Sigmoid colon (tissue), 7 donors: Measurements from ENCODE around the gene SLC6A19. TPM values are rescaled to one million over a fixed set of nuclear protein-coding genes. Genes with fewer than 3 reads are reported as not detected.

Experiments used
- DNase-seq: peaks from one replicate; pipeline ENCODE4 v3.0.0-alpha.2; 2019
- H3K27ac ChIP-seq, 4 donors: fragments of 200-600 bp; sonication (generic); one replicate each; pipeline ENCODE4 v1.5.1; 2016 to 2019; ENCODE audit warnings: mild to moderate bottlenecking in 1 of 4
- H3K27me3 ChIP-seq, 3 donors: fragments of 200-600 bp; sonication (generic); one replicate each; pipeline ENCODE4 v1.5.1; 2019; ENCODE audit warnings: mild to moderate bottlenecking in 1 of 3
- H3K36me3 ChIP-seq, 4 donors: fragments of 200-600 bp; sonication (generic); one replicate each; pipeline ENCODE4 v1.5.1; 2016 to 2019
- H3K4me1 ChIP-seq, 4 donors: fragments of 200-600 bp; sonication (generic); one replicate each; pipeline ENCODE4 v1.5.1; 2017 to 2019
- H3K4me3 ChIP-seq, 4 donors: fragments of 200-600 bp; sonication (generic); one replicate each; pipeline ENCODE4 v1.5.1; 2017 to 2019; ENCODE audit warnings: mild to moderate bottlenecking in 2 of 4, moderate library complexity in 1 of 4
- H3K9me3 ChIP-seq, 4 donors: fragments of 200-600 bp in 3 of 4; sonication (generic) in 3 of 4; one replicate each; pipeline versions ENCODE4 v1.5.1 to v1.6.1; 2013 to 2019
- EP300 ChIP-seq, 4 donors: sonication (generic); formaldehyde crosslinking; IDR thresholded peaks; one replicate each; pipeline ENCODE4 v1.6.1; 2017; ENCODE audit warnings: antibody characterized with exemption in 4 of 4
- POLR2A ChIP-seq, 2 donors: fragments of 450-650 bp; IDR thresholded peaks; one replicate each; pipeline ENCODE4 v1.6.1; 2016; ENCODE audit warnings: antibody characterized with exemption in 2 of 2, mild to moderate bottlenecking in 2 of 2, moderate library complexity in 2 of 2
- POLR2AphosphoS5 ChIP-seq, 4 donors: sonication (generic); formaldehyde crosslinking; IDR thresholded peaks; one replicate each; pipeline ENCODE4 v1.6.1; 2017; ENCODE audit warnings: antibody characterized with exemption in 4 of 4
- WGBS, 2 donors: extraction: QIAGEN DNeasy Blood & Tissue Kit; methylation state at CpG; one replicate each; pipeline ENCODE4 v1.1.7; 2013; 5-methylcytosine and 5-hydroxymethylcytosine counted together
- intact Hi-C: fragments of 100-400 bp; cut with DNase I; formaldehyde crosslinking; loops from one replicate; pipeline ENCODE4 v1.15.1; 2023
- polyA plus RNA-seq, 3 donors: library from polyadenylated mRNA; stranded (reverse); fragments of 200-250 nt; gene quantifications; one replicate each; pipeline ENCODE4 v1.2.3, GENCODE V29; 2013
- total RNA-seq, 4 donors: library from RNA; depleted of rRNA; stranded (reverse); fragments of >200 nt; gene quantifications; one replicate each; pipeline ENCODE4 v1.1.0, GENCODE V29; 2016
- TF ChIP-seq, protein P1 (sequence below), 4 experiments: fragments of 450-650 bp in 3 of 4; fragments of 200-600 bp in 1 of 4; IDR thresholded peaks; one replicate each; pipeline ENCODE4 v1.5.1; 2016 to 2019; ENCODE audit warnings: antibody characterized with exemption in 4 of 4, mild to moderate bottlenecking in 3 of 4, moderate library complexity in 2 of 4
- donor health status: healthy with polysubstance abuse.
- donor health status: Bipolar disorder and iron deficiency.
- donor health status: healthy.

Gene SLC6A19
- total and polyA plus RNA-seq, 7 donors: 0.80 to 6.6 (median 0.92) TPM; not detected in 4

DNA sequence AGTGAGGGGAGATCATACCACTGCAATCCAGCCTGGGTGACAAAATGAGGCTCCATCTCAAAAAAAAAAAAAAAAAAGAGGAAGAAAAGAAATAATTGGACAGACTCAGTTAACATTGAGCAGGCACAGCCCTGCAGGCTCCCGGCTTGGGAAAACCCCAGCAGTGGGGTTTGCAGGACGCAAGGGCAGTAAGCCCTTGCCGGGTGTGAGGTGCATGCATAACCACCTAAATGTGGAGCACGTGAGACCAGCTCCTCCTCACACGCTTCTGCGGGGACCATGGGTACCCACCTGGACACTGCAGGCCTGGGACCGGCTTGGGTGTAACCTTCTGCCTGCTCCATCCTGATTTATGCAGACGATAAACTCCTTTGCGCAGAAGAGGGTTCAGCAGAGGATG lies 19.0 kb downstream of the SLC6A19 start:
- H3K36me3 ChIP-seq: no peaks in the 10 kb centered on the region
- intact Hi-C loops: no loop called here
- peaks cover 0 to 21% (median 11%) of the 10 kb centered on the region in 3 donors for H3K27me3 ChIP-seq
- WGBS, 2 donors: 91 to 92% methylated on average over 9 of the region's 9 CpGs
- H3K9me3 ChIP-seq: no peaks in the 10 kb centered on the region
- TF ChIP-seq POLR2A (IDR thresholded peaks at IDR 0.05): no peak
- no peak for TF ChIP-seq POLR2AphosphoS5 (IDR thresholded peaks at IDR 0.05)
- TF ChIP-seq, protein P1, sequence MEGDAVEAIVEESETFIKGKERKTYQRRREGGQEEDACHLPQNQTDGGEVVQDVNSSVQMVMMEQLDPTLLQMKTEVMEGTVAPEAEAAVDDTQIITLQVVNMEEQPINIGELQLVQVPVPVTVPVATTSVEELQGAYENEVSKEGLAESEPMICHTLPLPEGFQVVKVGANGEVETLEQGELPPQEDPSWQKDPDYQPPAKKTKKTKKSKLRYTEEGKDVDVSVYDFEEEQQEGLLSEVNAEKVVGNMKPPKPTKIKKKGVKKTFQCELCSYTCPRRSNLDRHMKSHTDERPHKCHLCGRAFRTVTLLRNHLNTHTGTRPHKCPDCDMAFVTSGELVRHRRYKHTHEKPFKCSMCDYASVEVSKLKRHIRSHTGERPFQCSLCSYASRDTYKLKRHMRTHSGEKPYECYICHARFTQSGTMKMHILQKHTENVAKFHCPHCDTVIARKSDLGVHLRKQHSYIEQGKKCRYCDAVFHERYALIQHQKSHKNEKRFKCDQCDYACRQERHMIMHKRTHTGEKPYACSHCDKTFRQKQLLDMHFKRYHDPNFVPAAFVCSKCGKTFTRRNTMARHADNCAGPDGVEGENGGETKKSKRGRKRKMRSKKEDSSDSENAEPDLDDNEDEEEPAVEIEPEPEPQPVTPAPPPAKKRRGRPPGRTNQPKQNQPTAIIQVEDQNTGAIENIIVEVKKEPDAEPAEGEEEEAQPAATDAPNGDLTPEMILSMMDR (IDR thresholded peaks at IDR 0.05): no peak
- no peak for TF ChIP-seq EP300 (IDR thresholded peaks at IDR 0.05)
- H3K27ac ChIP-seq: no peak overlapping the region
- H3K4me3 ChIP-seq: no peak overlapping the region
- no peaks in the 10 kb centered on the region for H3K4me1 ChIP-seq
- DNase-seq: no peak

DNA sequence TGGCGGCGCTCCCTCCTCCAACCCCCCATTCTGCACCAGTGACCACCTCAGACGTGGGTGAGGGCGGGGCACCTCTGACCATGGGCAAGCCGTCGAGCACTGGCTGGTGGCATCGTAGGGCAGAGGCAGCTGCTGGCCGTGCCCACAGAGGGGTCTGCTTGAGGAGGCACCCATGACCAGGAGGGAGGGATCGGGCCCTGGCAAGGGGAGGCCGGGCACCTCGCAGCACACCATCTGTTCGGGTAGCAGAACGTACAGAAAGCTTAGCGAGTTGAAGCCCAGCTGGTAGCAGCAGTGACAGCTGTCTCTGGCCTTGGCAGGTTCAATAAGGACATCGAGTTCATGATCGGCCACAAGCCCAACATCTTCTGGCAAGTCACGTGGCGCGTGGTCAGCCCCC lies 19.4 kb downstream of the SLC6A19 start:
- no peaks in the 10 kb centered on the region for H3K9me3 ChIP-seq
- no peaks in the 10 kb centered on the region for H3K36me3 ChIP-seq
- H3K27me3 ChIP-seq: peaks cover 0 to 26% (median 11%) of the 10 kb centered on the region in 3 donors
- no peak for DNase-seq
- H3K4me3 ChIP-seq: no peak overlapping the region
- H3K27ac ChIP-seq: no peak overlapping the region
- 92 to 94% methylated on average over 19 of the region's 19 CpGs for WGBS, 2 donors
- no peaks in the 10 kb centered on the region for H3K4me1 ChIP-seq
- intact Hi-C loops: no loop called here
- TF ChIP-seq POLR2A (IDR thresholded peaks at IDR 0.05) (no peak), EP300 (IDR thresholded peaks at IDR 0.05) (no peak), POLR2AphosphoS5 (IDR thresholded peaks at IDR 0.05) (no peak)
- TF ChIP-seq, protein P1 (IDR thresholded peaks at IDR 0.05): no peak

DNA sequence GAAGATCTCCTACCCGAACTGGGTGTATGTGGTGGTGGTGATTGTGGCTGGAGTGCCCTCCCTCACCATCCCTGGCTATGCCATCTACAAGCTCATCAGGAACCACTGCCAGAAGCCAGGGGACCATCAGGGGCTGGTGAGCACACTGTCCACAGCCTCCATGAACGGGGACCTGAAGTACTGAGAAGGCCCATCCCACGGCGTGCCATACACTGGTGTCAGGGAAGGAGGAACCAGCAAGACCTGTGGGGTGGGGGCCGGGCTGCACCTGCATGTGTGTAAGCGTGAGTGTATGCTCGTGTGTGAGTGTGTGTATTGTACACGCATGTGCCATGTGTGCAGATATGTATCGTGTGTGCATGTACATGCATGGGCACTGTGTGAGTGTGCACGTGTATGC lies 20.3 kb downstream of the SLC6A19 start:
- peaks cover 0 to 28% (median 11%) of the 10 kb centered on the region in 3 donors for H3K27me3 ChIP-seq
- DNase-seq: no peak
- no peaks in the 10 kb centered on the region for H3K9me3 ChIP-seq
- H3K4me3 ChIP-seq: no peak overlapping the region
- WGBS, 2 donors: 95% methylated on average over 10 of the region's 10 CpGs
- H3K36me3 ChIP-seq: no peaks in the 10 kb centered on the region
- no peaks in the 10 kb centered on the region for H3K4me1 ChIP-seq
- TF ChIP-seq EP300 (IDR thresholded peaks at IDR 0.05) (no peak), POLR2AphosphoS5 (IDR thresholded peaks at IDR 0.05) (no peak), POLR2A (IDR thresholded peaks at IDR 0.05) (no peak)
- TF ChIP-seq, protein P1 (IDR thresholded peaks at IDR 0.05): no peak
- intact Hi-C loops: no loop called here
- H3K27ac ChIP-seq: no peak overlapping the region

DNA sequence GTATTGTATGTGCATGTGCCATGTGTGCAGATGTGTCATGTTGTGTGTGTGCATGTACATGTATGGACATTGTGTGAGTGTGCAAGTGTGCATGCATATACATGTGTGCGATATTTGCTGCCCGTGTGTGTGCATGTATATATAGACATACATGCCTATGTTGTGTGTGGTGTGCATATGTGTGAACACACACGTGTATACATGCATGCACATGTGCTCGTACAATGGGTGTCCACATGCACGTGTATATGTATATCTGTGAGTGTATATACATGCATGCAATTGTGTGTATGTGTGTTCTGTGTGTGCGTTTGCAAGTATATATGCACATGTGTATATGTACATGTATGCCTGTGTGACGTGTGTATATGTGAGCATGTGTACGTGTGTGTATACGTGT lies 20.8 kb downstream of the SLC6A19 start:
- TF ChIP-seq POLR2AphosphoS5 (IDR thresholded peaks at IDR 0.05): no peak
- no peak for TF ChIP-seq EP300 (IDR thresholded peaks at IDR 0.05)
- no peak for TF ChIP-seq POLR2A (IDR thresholded peaks at IDR 0.05)
- TF ChIP-seq, protein P1 (IDR thresholded peaks at IDR 0.05): no peak
- 93 to 97% methylated on average over 9 of the region's 9 CpGs for WGBS, 2 donors
- no peak for DNase-seq
- Histone ChIP-seq H3K9me3 (no peaks in the 10 kb centered on the region), H3K27ac (no peak overlapping the region), H3K4me3 (no peak overlapping the region), H3K4me1 (no peaks in the 10 kb centered on the region), H3K27me3 (peaks cover 0 to 29% (median 11%) of the 10 kb centered on the region in 3 donors), H3K36me3 (no peaks in the 10 kb centered on the region)
- intact Hi-C loops: no loop called here

DNA sequence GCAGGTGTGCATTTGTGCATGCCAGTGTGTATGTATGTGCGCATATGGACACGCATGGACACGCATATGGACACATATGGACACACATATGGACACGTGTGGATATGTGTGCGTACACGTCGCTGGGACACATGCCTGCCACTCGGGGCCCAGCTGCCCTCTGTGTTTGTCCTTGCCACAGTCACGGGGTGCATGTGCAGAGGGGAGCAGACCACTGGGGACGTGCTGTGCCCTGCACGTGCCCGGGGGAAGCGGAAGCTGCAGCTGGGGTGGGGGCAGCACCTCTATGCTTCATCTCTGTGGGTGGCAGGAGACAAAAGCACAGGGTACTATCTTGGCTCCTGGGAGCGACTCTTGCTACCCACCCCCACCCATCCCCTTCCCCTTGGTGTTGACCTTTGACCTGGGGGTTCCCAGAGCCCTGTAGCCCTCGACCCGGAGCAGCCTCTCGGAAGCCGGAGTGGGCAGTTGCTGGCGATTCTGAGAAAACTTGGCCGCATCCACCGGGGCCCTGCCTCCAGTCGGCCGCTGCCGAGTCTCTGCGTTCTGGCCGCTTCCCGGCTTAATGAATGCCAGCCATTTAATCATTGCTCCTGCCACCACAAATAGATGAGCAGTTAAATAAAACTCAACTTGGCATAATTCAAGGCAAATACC lies 21.4 kb downstream of the SLC6A19 start:
- Histone ChIP-seq H3K4me3 (no peak overlapping the region), H3K27me3 (peaks cover 0 to 32% (median 11%) of the 10 kb centered on the region in 3 donors), H3K4me1 (peaks cover 0 to 6% (median 4%) of the 10 kb centered on the region in 4 donors), H3K9me3 (no peaks in the 10 kb centered on the region), H3K27ac (no peak overlapping the region), H3K36me3 (no peaks in the 10 kb centered on the region)
- TF ChIP-seq, protein P1 (IDR thresholded peaks at IDR 0.05): no peak
- TF ChIP-seq POLR2A (IDR thresholded peaks at IDR 0.05) (no peak), POLR2AphosphoS5 (IDR thresholded peaks at IDR 0.05) (no peak), EP300 (IDR thresholded peaks at IDR 0.05) (no peak)
- WGBS, 2 donors: 87 to 89% methylated on average over 27 of the region's 27 CpGs
- no peak for DNase-seq
- intact Hi-C loops: no loop called here
